ENCODE results near the gene SLC10A6.

The SLC10A6 gene

GRCh38 chr4:86819561-86819960, 29.6 kb downstream of the SLC10A6 start:
- no peak for DNase-seq
- no peak overlapping the region for H2BK15ac ChIP-seq (replicated peaks; ENCODE audit: low read depth)
- no peaks in the 10 kb centered on the region for H3K27me3 ChIP-seq (ENCODE audit: insufficient read depth, low read length, poor library complexity)
- no peak overlapping the region for H3K4me3 ChIP-seq (ENCODE audit: low read length)
- H3K36me3 ChIP-seq (ENCODE audit: control insufficient read depth, insufficient read depth, low read length): no peaks in the 10 kb centered on the region
- no peak overlapping the region for H3K27ac ChIP-seq (ENCODE audit: low read depth, low read length)
- no peak overlapping the region for H2BK5ac ChIP-seq (ENCODE audit: low read length)
- H3K18ac ChIP-seq (ENCODE audit: low read length): no peak overlapping the region
- H2AK5ac ChIP-seq (ENCODE audit: low read length): no peak overlapping the region
- peaks cover 3% of the 10 kb centered on the region for H3K4me1 ChIP-seq (ENCODE audit: control insufficient read depth, low read depth, low read length)
- no peak overlapping the region for H3K9ac ChIP-seq (ENCODE audit: low read length)
- H3K4me2 ChIP-seq (ENCODE audit: low read length): no peak overlapping the region
- no CpG with 5 or more reads among the region's 7 CpGs for WGBS (ENCODE audit: extremely low coverage, insufficient coverage, low lambda C conversion rate)
- no peak overlapping the region for H2BK120ac ChIP-seq (ENCODE audit: low read depth, low read length)
- H3K79me1 ChIP-seq (ENCODE audit: low read length): no peaks in the 10 kb centered on the region
- no peaks in the 10 kb centered on the region for H3K79me2 ChIP-seq (ENCODE audit: control insufficient read depth, insufficient read depth, low read length)
- no peak overlapping the region for H3K23ac ChIP-seq (ENCODE audit: low read length)
- no peak overlapping the region for H4K8ac ChIP-seq (ENCODE audit: low read depth, low read length)
- H3K4ac ChIP-seq (ENCODE audit: low read depth, low read length): no peak overlapping the region
- H3K56ac ChIP-seq (ENCODE audit: low read length): no peak overlapping the region
- no peak overlapping the region for H4K5ac ChIP-seq (ENCODE audit: low read length)

- H4K5ac ChIP-seq (ENCODE audit: low read length): no peak overlapping the region
- no peak overlapping the region for H3K27ac ChIP-seq (ENCODE audit: low read depth, low read length)
- WGBS (ENCODE audit: extremely low coverage, insufficient coverage, low lambda C conversion rate): no CpG with 5 or more reads among the region's 3 CpGs
- no peak overlapping the region for H3K56ac ChIP-seq (ENCODE audit: low read length)
- no peak overlapping the region for H2BK5ac ChIP-seq (ENCODE audit: low read length)
- peak; percentile 78 for DNase-seq
- no peak overlapping the region for H3K4me3 ChIP-seq (ENCODE audit: low read length)
- H4K8ac ChIP-seq (ENCODE audit: low read depth, low read length): no peak overlapping the region
- H3K4me1 ChIP-seq (ENCODE audit: control insufficient read depth, low read depth, low read length): peaks cover 3% of the 10 kb centered on the region
- H3K23ac ChIP-seq (ENCODE audit: low read length): no peak overlapping the region
- no peaks in the 10 kb centered on the region for H3K79me2 ChIP-seq (ENCODE audit: control insufficient read depth, insufficient read depth, low read length)
- no peaks in the 10 kb centered on the region for H3K36me3 ChIP-seq (ENCODE audit: control insufficient read depth, insufficient read depth, low read length)
- peak overlapping the region; percentile 65 for H2BK15ac ChIP-seq (replicated peaks; ENCODE audit: low read depth)
- no peaks in the 10 kb centered on the region for H3K79me1 ChIP-seq (ENCODE audit: low read length)
- H3K27me3 ChIP-seq (ENCODE audit: insufficient read depth, low read length, poor library complexity): no peaks in the 10 kb centered on the region
- no peak overlapping the region for H2AK5ac ChIP-seq (ENCODE audit: low read length)
- no peak overlapping the region for H3K4ac ChIP-seq (ENCODE audit: low read depth, low read length)
- H3K9ac ChIP-seq (ENCODE audit: low read length): no peak overlapping the region
- H2BK120ac ChIP-seq (ENCODE audit: low read depth, low read length): no peak overlapping the region
- no peak overlapping the region for H3K18ac ChIP-seq (ENCODE audit: low read length)
- H3K4me2 ChIP-seq (ENCODE audit: low read length): no peak overlapping the region
Measured at GRCh38 chr4:86818841-86819240, 30.3 kb downstream of the SLC10A6 start.

GRCh38 chr4:86818211-86818610, 31.0 kb downstream of the SLC10A6 start:
- H3K79me2 ChIP-seq (ENCODE audit: control insufficient read depth, insufficient read depth, low read length): no peaks in the 10 kb centered on the region
- no peak overlapping the region for H3K4me2 ChIP-seq (ENCODE audit: low read length)
- H2BK15ac ChIP-seq (replicated peaks; ENCODE audit: low read depth): no peak overlapping the region
- no peak overlapping the region for H2BK120ac ChIP-seq (ENCODE audit: low read depth, low read length)
- peak overlapping the region; percentile 28 for H2BK5ac ChIP-seq (ENCODE audit: low read length)
- H3K23ac ChIP-seq (ENCODE audit: low read length): no peak overlapping the region
- H2AK5ac ChIP-seq (ENCODE audit: low read length): no peak overlapping the region
- no peaks in the 10 kb centered on the region for H3K27me3 ChIP-seq (ENCODE audit: insufficient read depth, low read length, poor library complexity)
- H3K4ac ChIP-seq (ENCODE audit: low read depth, low read length): peak overlapping the region; percentile 59
- no peaks in the 10 kb centered on the region for H3K36me3 ChIP-seq (ENCODE audit: control insufficient read depth, insufficient read depth, low read length)
- no peaks in the 10 kb centered on the region for H3K79me1 ChIP-seq (ENCODE audit: low read length)
- no CpG with 5 or more reads among the region's 2 CpGs for WGBS (ENCODE audit: extremely low coverage, insufficient coverage, low lambda C conversion rate)
- H4K5ac ChIP-seq (ENCODE audit: low read length): no peak overlapping the region
- H3K56ac ChIP-seq (ENCODE audit: low read length): no peak overlapping the region
- DNase-seq: no peak
- no peak overlapping the region for H3K27ac ChIP-seq (ENCODE audit: low read depth, low read length)
- peaks cover 3% of the 10 kb centered on the region for H3K4me1 ChIP-seq (ENCODE audit: control insufficient read depth, low read depth, low read length)
- H3K4me3 ChIP-seq (ENCODE audit: low read length): no peak overlapping the region
- no peak overlapping the region for H3K9ac ChIP-seq (ENCODE audit: low read length)
- H4K8ac ChIP-seq (ENCODE audit: low read depth, low read length): no peak overlapping the region
- H3K18ac ChIP-seq (ENCODE audit: low read length): no peak overlapping the region

GRCh38 chr4:86816501-86817273, 32.5 kb downstream of the SLC10A6 start:
- no peak overlapping the region for H3K4me3 ChIP-seq (ENCODE audit: low read length)
- no peak overlapping the region for H2BK120ac ChIP-seq (ENCODE audit: low read depth, low read length)
- no CpG with 5 or more reads among the region's 9 CpGs for WGBS (ENCODE audit: extremely low coverage, insufficient coverage, low lambda C conversion rate)
- H3K4me1 ChIP-seq (ENCODE audit: control insufficient read depth, low read depth, low read length): peaks cover 3% of the 10 kb centered on the region
- no peak overlapping the region for H2AK5ac ChIP-seq (ENCODE audit: low read length)
- H3K79me2 ChIP-seq (ENCODE audit: control insufficient read depth, insufficient read depth, low read length): no peaks in the 10 kb centered on the region
- no peak overlapping the region for H3K56ac ChIP-seq (ENCODE audit: low read length)
- no peak overlapping the region for H2BK5ac ChIP-seq (ENCODE audit: low read length)
- H3K4ac ChIP-seq (ENCODE audit: low read depth, low read length): no peak overlapping the region
- H3K4me2 ChIP-seq (ENCODE audit: low read length): no peak overlapping the region
- H3K9ac ChIP-seq (ENCODE audit: low read length): no peak overlapping the region
- no peak overlapping the region for H2BK15ac ChIP-seq (replicated peaks; ENCODE audit: low read depth)
- no peak overlapping the region for H3K23ac ChIP-seq (ENCODE audit: low read length)
- no peak overlapping the region for H4K8ac ChIP-seq (ENCODE audit: low read depth, low read length)
- no peak overlapping the region for H3K18ac ChIP-seq (ENCODE audit: low read length)
- no peaks in the 10 kb centered on the region for H3K79me1 ChIP-seq (ENCODE audit: low read length)
- no peaks in the 10 kb centered on the region for H3K36me3 ChIP-seq (ENCODE audit: control insufficient read depth, insufficient read depth, low read length)
- no peaks in the 10 kb centered on the region for H3K27me3 ChIP-seq (ENCODE audit: insufficient read depth, low read length, poor library complexity)
- DNase-seq: peak; percentile 7
- H3K27ac ChIP-seq (ENCODE audit: low read depth, low read length): no peak overlapping the region
- no peak overlapping the region for H4K5ac ChIP-seq (ENCODE audit: low read length)

- Histone ChIP-seq H3K9ac (ENCODE audit: low read length) (no peak overlapping the region), H2BK5ac (ENCODE audit: low read length) (no peak overlapping the region), H3K4ac (ENCODE audit: low read depth, low read length) (no peak overlapping the region), H4K5ac (ENCODE audit: low read length) (no peak overlapping the region), H3K4me2 (ENCODE audit: low read length) (no peak overlapping the region), H2AK5ac (ENCODE audit: low read length) (no peak overlapping the region), H3K56ac (ENCODE audit: low read length) (no peak overlapping the region), H4K8ac (ENCODE audit: low read depth, low read length) (no peak overlapping the region), H3K18ac (ENCODE audit: low read length) (no peak overlapping the region), H3K27me3 (ENCODE audit: insufficient read depth, low read length, poor library complexity) (no peaks in the 10 kb centered on the region), H2BK15ac (replicated peaks; ENCODE audit: low read depth) (no peak overlapping the region), H2BK120ac (ENCODE audit: low read depth, low read length) (no peak overlapping the region), H3K4me1 (ENCODE audit: control insufficient read depth, low read depth, low read length) (peaks cover 3% of the 10 kb centered on the region), H3K79me2 (ENCODE audit: control insufficient read depth, insufficient read depth, low read length) (no peaks in the 10 kb centered on the region), H3K36me3 (ENCODE audit: control insufficient read depth, insufficient read depth, low read length) (no peaks in the 10 kb centered on the region), H3K79me1 (ENCODE audit: low read length) (no peaks in the 10 kb centered on the region), H3K27ac (ENCODE audit: low read depth, low read length) (no peak overlapping the region), H3K23ac (ENCODE audit: low read length) (no peak overlapping the region), H3K4me3 (ENCODE audit: low read length) (no peak overlapping the region)
- DNase-seq: no peak
- no CpG with 5 or more reads among the region's 1 CpG for WGBS (ENCODE audit: extremely low coverage, insufficient coverage, low lambda C conversion rate)
Measured at GRCh38 chr4:86815653-86816052, 33.5 kb downstream of the SLC10A6 start.

GRCh38 chr4:86810847-86811246, 38.3 kb downstream of the SLC10A6 start:
- no peak overlapping the region for H4K5ac ChIP-seq (ENCODE audit: low read length)
- no peak overlapping the region for H3K56ac ChIP-seq (ENCODE audit: low read length)
- no peak overlapping the region for H2BK15ac ChIP-seq (replicated peaks; ENCODE audit: low read depth)
- WGBS (ENCODE audit: extremely low coverage, insufficient coverage, low lambda C conversion rate): no CpG with 5 or more reads among the region's 3 CpGs
- no peak overlapping the region for H3K18ac ChIP-seq (ENCODE audit: low read length)
- H2AK5ac ChIP-seq (ENCODE audit: low read length): no peak overlapping the region
- DNase-seq: no peak
- H3K4ac ChIP-seq (ENCODE audit: low read depth, low read length): no peak overlapping the region
- H3K27me3 ChIP-seq (ENCODE audit: insufficient read depth, low read length, poor library complexity): no peaks in the 10 kb centered on the region
- H2BK5ac ChIP-seq (ENCODE audit: low read length): no peak overlapping the region
- no peak overlapping the region for H3K4me2 ChIP-seq (ENCODE audit: low read length)
- H3K36me3 ChIP-seq (ENCODE audit: control insufficient read depth, insufficient read depth, low read length): no peaks in the 10 kb centered on the region
- H3K4me3 ChIP-seq (ENCODE audit: low read length): no peak overlapping the region
- H3K79me2 ChIP-seq (ENCODE audit: control insufficient read depth, insufficient read depth, low read length): no peaks in the 10 kb centered on the region
- H4K8ac ChIP-seq (ENCODE audit: low read depth, low read length): no peak overlapping the region
- H3K4me1 ChIP-seq (ENCODE audit: control insufficient read depth, low read depth, low read length): no peaks in the 10 kb centered on the region
- no peak overlapping the region for H3K27ac ChIP-seq (ENCODE audit: low read depth, low read length)
- H3K23ac ChIP-seq (ENCODE audit: low read length): no peak overlapping the region
- no peak overlapping the region for H3K9ac ChIP-seq (ENCODE audit: low read length)
- H3K79me1 ChIP-seq (ENCODE audit: low read length): no peaks in the 10 kb centered on the region
- no peak overlapping the region for H2BK120ac ChIP-seq (ENCODE audit: low read depth, low read length)
